Mucosa of descending colon (tissue), 3 donors: ENCODE measurements around the gene MANEAL. TPM values are rescaled to one million over a fixed set of nuclear protein-coding genes. Genes with fewer than 3 reads are reported as not detected.
"Not testable (repeated sequence)": the region's sequence is repeated elsewhere in the genome, so short reads cannot be mapped to it uniquely, and the experiment has no call there.

ENCODE experiments used
- ATAC-seq: fragments of 200-7000 bp; cut with Tn5 transposase; one replicate; pipeline ENCODE4 v1.9.1; 2020; ENCODE audit warnings: mild to moderate bottlenecking, moderate library complexity
- DNase-seq, 3 donors: peaks; one replicate each; pipeline ENCODE4 v3.0.0-alpha.2; 2020
- H3K36me3 ChIP-seq: fragments of 200-600 bp; one replicate; pipeline ENCODE4 v1.8.0; 2021; ENCODE audit warnings: low read depth, mild to moderate bottlenecking
- H3K4me1 ChIP-seq: fragments of 200-600 bp; one replicate; pipeline ENCODE4 v1.8.0; 2021; ENCODE audit warnings: low read depth, mild to moderate bottlenecking
- H3K4me3 ChIP-seq: fragments of 200-600 bp; one replicate; pipeline ENCODE4 v1.8.0; 2021; ENCODE audit warnings: mild to moderate bottlenecking
- H3K9me3 ChIP-seq: fragments of 200-600 bp; one replicate; pipeline ENCODE4 v1.8.0; 2021; ENCODE audit warnings: mild to moderate bottlenecking
- CTCF ChIP-seq: fragments of 200-600 bp; IDR thresholded peaks from one replicate; pipeline ENCODE4 v1.8.0; 2022; ENCODE audit warnings: antibody characterized with exemption, mild to moderate bottlenecking
- intact Hi-C, 2 donors: fragments of 100-400 bp; cut with DNase I in 1 of 2; cut with micrococcal nuclease in 1 of 2; formaldehyde crosslinking; loops; one replicate each; pipeline versions ENCODE4 v1.11.0 to v1.11.1; 2022; cut with DNase I, micrococcal nuclease
- total RNA-seq, 3 donors: library from RNA; stranded (reverse); fragmentation: NEBNext Ultra II Directional in 2 of 3; extraction: Animal tissue kit (Norgen Biotek cat#: 25700) in 2 of 3; gene quantifications; one replicate each; pipeline versions ENCODE4 v1.2.1 to v1.2.4, GENCODE V29; 2021 to 2023
- donor health status: DM: no; HTN: no; CAD: no; lungs with moderate emphysema.
- donor health status: DM: no; HTN: no; CAD: no.
- donor health status: DM: no; HTN: yes; CAD: no.

Gene MANEAL
- total RNA-seq, 3 donors from 2014 or later = 5.4 to 7.6 (median 6.5) TPM

- Histone ChIP-seq H3K4me1 (no peaks in the 10 kb centered on the region), H3K4me3 (no peak overlapping the region), H3K36me3 (no peaks in the 10 kb centered on the region), H3K9me3 (no peaks in the 10 kb centered on the region)
- intact Hi-C loops = no loop called here
- no peak for ATAC-seq
- no peak for TF ChIP-seq CTCF
- DNase-seq = no peak
These were observed 26.2 kb upstream of the MANEAL start for GRCh38 chr1:37767488-37767887.

GRCh38 chr1:37771440-37771839 lies 22.2 kb upstream of the MANEAL start:
- H3K36me3 ChIP-seq, H3K4me1 ChIP-seq, intact Hi-C loops, H3K4me3 ChIP-seq, DNase-seq, ATAC-seq, H3K9me3 ChIP-seq: not testable (repeated sequence)

GRCh38 chr1:37776946-37777516 lies 16.6 kb upstream of the MANEAL start:
- TF ChIP-seq CTCF = no peak
- Histone ChIP-seq H3K4me3 (no peak overlapping the region), H3K9me3 (no peaks in the 10 kb centered on the region), H3K4me1 (peaks cover 10% of the 10 kb centered on the region), H3K36me3 (no peaks in the 10 kb centered on the region)
- ATAC-seq (no peak), DNase-seq (no peak)
- intact Hi-C loops = no loop called here

- intact Hi-C loops = no loop called here
- no peak for DNase-seq
These were observed 15.0 kb upstream of the MANEAL start for GRCh38 chr1:37778654-37779053.

GRCh38 chr1:37782491-37782890 lies 11.2 kb upstream of the MANEAL start:
- no peak for TF ChIP-seq CTCF
- intact Hi-C loops = no loop called here
- DNase-seq (no peak), ATAC-seq (no peak)
- H3K36me3 ChIP-seq = no peaks in the 10 kb centered on the region
- H3K9me3 ChIP-seq = no peaks in the 10 kb centered on the region
- H3K4me3 ChIP-seq = no peak overlapping the region
- peaks cover 10% of the 10 kb centered on the region for H3K4me1 ChIP-seq

More at GRCh38 chr1:37778654-37779053, 15.0 kb upstream of the MANEAL start:
- peaks cover 10% of the 10 kb centered on the region for H3K4me1 ChIP-seq
- no peak for ATAC-seq
- no peaks in the 10 kb centered on the region for H3K36me3 ChIP-seq
- H3K9me3 ChIP-seq = no peaks in the 10 kb centered on the region
- H3K4me3 ChIP-seq = no peak overlapping the region
- TF ChIP-seq CTCF = no peak

GRCh38 chr1:37792943-37793686 lies 532 bp upstream of the MANEAL start:
- ATAC-seq (no peak), DNase-seq (no peak)
- H3K4me3 ChIP-seq = no peak overlapping the region
- no peaks in the 10 kb centered on the region for H3K36me3 ChIP-seq
- intact Hi-C loops = no loop called here
- TF ChIP-seq CTCF = no peak
- peaks cover 6% of the 10 kb centered on the region for H3K4me1 ChIP-seq
- no peaks in the 10 kb centered on the region for H3K9me3 ChIP-seq
